GM12891 (cell line): Measurements from ENCODE around the gene SEC61A2.

Source experiments
- DNase-seq: peaks from one replicate; pipeline ENCODE4 v3.0.0; 2011; ENCODE audit warnings: low spot score; ENCODE audit not compliant: insufficient read length
- FAIRE-seq: peaks from 2 replicates; lab custom pipeline; 2011; peaks lifted over from hg19 to GRCh38; lab: Jason Lieb, UNC
- PAX5 ChIP-seq: IDR thresholded peaks from 2 replicates; pipeline ENCODE4 v1.6.1; 2011; ENCODE audit warnings: low read length, moderate library complexity, mild to moderate bottlenecking; ENCODE audit not compliant: insufficient read depth, severe bottlenecking
- POLR2A ChIP-seq: IDR thresholded peaks from 2 replicates; pipeline ENCODE4 v1.6.1; 2011; ENCODE audit warnings: low read depth, low read length, control low read depth
- POLR2AphosphoS5 ChIP-seq: IDR thresholded peaks from 2 replicates; pipeline ENCODE4 v1.6.1; 2011; ENCODE audit warnings: low read depth, low read length, control low read depth
- POU2F2 ChIP-seq: IDR thresholded peaks from 2 replicates; pipeline ENCODE4 v1.6.1; 2011; ENCODE audit warnings: low read depth, mild to moderate bottlenecking, control low read depth, low read length, moderate library complexity
- SPI1 ChIP-seq: IDR thresholded peaks from 2 replicates; pipeline ENCODE4 v1.6.1; 2011; ENCODE audit warnings: low read depth, low read length, control low read depth
- TAF1 ChIP-seq: IDR thresholded peaks from 2 replicates; pipeline ENCODE4 v1.6.1; 2011; ENCODE audit warnings: low read depth, low read length, control low read depth

The SEC61A2 gene

GRCh38 chr10:12207114-12207513 is 77.6 kb downstream of the SEC61A2 start:
- TF ChIP-seq SPI1, result no peak
- TF ChIP-seq TAF1, result no peak
- TF ChIP-seq POU2F2, result no peak
- TF ChIP-seq PAX5, result no peak
- TF ChIP-seq POLR2A, result no peak
- TF ChIP-seq POLR2AphosphoS5, result no peak
- FAIRE-seq (no peak), DNase-seq (no peak)

- TF ChIP-seq POLR2AphosphoS5 (no peak), POU2F2 (no peak), PAX5 (no peak), SPI1 (no peak), POLR2A (no peak), TAF1 (no peak)
- FAIRE-seq, result no peak
- DNase-seq, result no peak
Observed at GRCh38 chr10:12208460-12208859, 79.0 kb downstream of the SEC61A2 start.

- DNase-seq (no peak), FAIRE-seq (peak; percentile 9)
- TF ChIP-seq POLR2A, result no peak
- TF ChIP-seq POLR2AphosphoS5, result no peak
- TF ChIP-seq POU2F2, result no peak
- TF ChIP-seq SPI1, result no peak
- no peak for TF ChIP-seq PAX5
- TF ChIP-seq TAF1, result no peak
Observed at GRCh38 chr10:12212454-12212853, 83.0 kb downstream of the SEC61A2 start.

GRCh38 chr10:12213621-12214020 is 84.1 kb downstream of the SEC61A2 start:
- no peak for DNase-seq
- TF ChIP-seq POLR2A, result no peak
- TF ChIP-seq SPI1, result no peak
- no peak for TF ChIP-seq TAF1
- no peak for TF ChIP-seq POU2F2
- no peak for TF ChIP-seq PAX5
- TF ChIP-seq POLR2AphosphoS5, result no peak
- no peak for FAIRE-seq

- no peak for FAIRE-seq
- TF ChIP-seq PAX5 (no peak), TAF1 (no peak), POLR2A (no peak), POU2F2 (no peak), POLR2AphosphoS5 (no peak), SPI1 (no peak)
- DNase-seq, result no peak
Observed at GRCh38 chr10:12214093-12214492, 84.6 kb downstream of the SEC61A2 start.

- DNase-seq (no peak), FAIRE-seq (peak; percentile 31)
- TF ChIP-seq POLR2A (no peak), PAX5 (no peak), POU2F2 (no peak), POLR2AphosphoS5 (no peak), TAF1 (no peak), SPI1 (no peak)
Observed at GRCh38 chr10:12214763-12215218, 85.3 kb downstream of the SEC61A2 start.
